Right lobe of liver (tissue), 6 donors: ENCODE results near the gene UBE3C. TPM values are rescaled to one million over a fixed set of nuclear protein-coding genes. Genes with fewer than 3 reads are reported as not detected.

ENCODE experiments used
- ATAC-seq, 4 donors: fragments of 200-7000 bp; cut with Tn5 transposase; one replicate each; pipeline ENCODE4 v1.9.1; 2020; ENCODE audit warnings: mild to moderate bottlenecking in 4 of 4, moderate library complexity in 4 of 4
- DNase-seq, 3 donors: peaks; one replicate each; pipeline ENCODE4 v3.0.0-alpha.2; 2020
- H3K27ac ChIP-seq, 3 donors: fragments of 200-600 bp; one replicate each; pipeline ENCODE4 v1.8.0; 2022
- H3K27me3 ChIP-seq, 2 donors: fragments of 200-600 bp; one replicate each; pipeline ENCODE4 v1.8.0; 2022
- H3K36me3 ChIP-seq, 4 donors: fragments of 200-600 bp; sonication (generic) in 1 of 4; one replicate each; pipeline versions ENCODE4 v1.5.1 to v1.8.0; 2017 to 2022; ENCODE audit warnings: control low read depth in 1 of 4
- H3K4me1 ChIP-seq, 4 donors: fragments of 200-600 bp; sonication (generic) in 1 of 4; one replicate each; pipeline versions ENCODE4 v1.5.1 to v1.8.0; 2017 to 2022; ENCODE audit warnings: control low read depth in 1 of 4
- H3K4me3 ChIP-seq, 3 donors: fragments of 200-600 bp; one replicate each; pipeline ENCODE4 v1.8.0; 2022
- H3K9me3 ChIP-seq, 4 donors: fragments of 200-600 bp; sonication (generic) in 1 of 4; one replicate each; pipeline versions ENCODE4 v1.5.1 to v1.8.0; 2017 to 2022; ENCODE audit warnings: control low read depth in 1 of 4
- POLR2A ChIP-seq: fragments of 450-650 bp; IDR thresholded peaks from one replicate; pipeline ENCODE4 v1.6.1; 2017; ENCODE audit warnings: antibody characterized with exemption, mild to moderate bottlenecking
- WGBS: methylation state at CpG from one replicate; pipeline ENCODE4 v1.1.6; 2018; ENCODE audit warnings: low coverage, low lambda C conversion rate; ENCODE audit not compliant: insufficient coverage; ENCODE audit errors: missing lambda C conversion rate; 5-methylcytosine and 5-hydroxymethylcytosine counted together
- intact Hi-C, 2 donors: fragments of 100-400 bp; cut with DNase I; formaldehyde crosslinking; loops; one replicate each; pipeline versions ENCODE4 v1.11.2 to v1.14.1; 2022
- long read RNA-seq: library from polyadenylated mRNA; unstranded; transcript quantifications from one replicate; pipeline ENCODE4 v2.0.0, GENCODE V29; 2019
- total RNA-seq, 6 experiments: library from RNA; depleted of rRNA in 2 of 6; stranded (reverse); fragments of >200 nt in 2 of 6; fragmentation: NEBNext Ultra II Directional in 3 of 6; extraction: Animal tissue kit (Norgen Biotek cat#: 25700) in 3 of 6; gene quantifications; one replicate each; pipeline versions ENCODE4 v1.1.0 to v1.2.4, GENCODE V29; 2016 to 2023
- TF ChIP-seq, protein P1 (sequence below), 4 donors: fragments of 200-600 bp in 3 of 4; fragments of 450-650 bp in 1 of 4; IDR thresholded peaks; one replicate each; pipeline versions ENCODE4 v1.5.1 to v1.8.0; 2016 to 2022; ENCODE audit warnings: antibody characterized with exemption in 4 of 4, mild to moderate bottlenecking in 2 of 4
- donor health status: DM: no; HTN: yes; CAD: no.
- donor health status: DM: no; HTN: no; CAD: no.
- donor health status: DM: no; HTN: no; CAD: no.
- donor health status: DM: no; HTN: yes; CAD: no.
- donor health status: DM: no; HTN: yes; CAD: no.

Gene UBE3C
- 10 to 100 TPM; 28.3 to 48.1 (median 31.9) TPM for total RNA-seq
- long read RNA-seq, partial matches to known transcripts, result 0 of 1 reads
- long read RNA-seq, other reads (novel, unspliced or antisense), result 1 of 1 reads

DNA sequence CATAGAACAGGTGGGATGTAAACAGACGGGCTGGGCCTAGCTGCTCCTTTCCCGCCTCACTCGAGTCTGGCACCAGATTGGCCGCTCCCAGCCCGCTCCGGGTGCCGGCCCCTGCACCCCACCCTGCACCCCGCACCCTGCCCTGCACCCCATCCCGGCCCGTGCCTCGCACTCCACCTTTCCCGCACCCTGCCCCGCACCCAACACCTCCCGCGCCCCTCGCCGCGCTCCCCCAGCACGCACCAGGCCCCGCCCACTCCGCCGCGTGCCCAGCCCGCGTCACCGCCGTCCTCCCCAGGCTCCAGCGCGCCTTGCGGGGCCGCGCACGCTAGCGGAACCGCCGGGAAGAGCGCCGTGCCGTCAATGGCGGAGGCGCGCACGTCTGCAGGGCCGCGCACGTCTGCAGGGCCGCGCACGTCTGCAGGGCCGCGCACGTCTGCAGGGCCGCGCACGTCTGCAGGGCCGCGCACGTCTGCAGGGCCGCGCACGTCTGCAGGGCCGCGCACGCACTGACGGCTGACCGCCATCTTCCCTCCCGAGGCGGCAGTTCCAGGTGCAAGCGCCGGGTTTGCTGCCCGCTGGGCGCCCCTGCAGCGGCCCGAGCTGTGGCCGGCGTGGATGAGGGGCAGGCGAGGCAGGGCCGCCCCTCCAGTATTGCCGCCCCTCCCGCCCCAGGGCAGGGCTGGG is at the start of gene UBE3C:
TSS of gene UBE3C (plus strand) at position 503 of the 687 bp plus-strand sequence. CDS start 347 bp downstream, outside the sequence.
- H3K36me3 ChIP-seq, result peaks cover 0 to 8% (median 0%) of the 10 kb centered on the region in 4 donors
- TF ChIP-seq POLR2A, result peak; percentile 60
- TF ChIP-seq, protein P1, sequence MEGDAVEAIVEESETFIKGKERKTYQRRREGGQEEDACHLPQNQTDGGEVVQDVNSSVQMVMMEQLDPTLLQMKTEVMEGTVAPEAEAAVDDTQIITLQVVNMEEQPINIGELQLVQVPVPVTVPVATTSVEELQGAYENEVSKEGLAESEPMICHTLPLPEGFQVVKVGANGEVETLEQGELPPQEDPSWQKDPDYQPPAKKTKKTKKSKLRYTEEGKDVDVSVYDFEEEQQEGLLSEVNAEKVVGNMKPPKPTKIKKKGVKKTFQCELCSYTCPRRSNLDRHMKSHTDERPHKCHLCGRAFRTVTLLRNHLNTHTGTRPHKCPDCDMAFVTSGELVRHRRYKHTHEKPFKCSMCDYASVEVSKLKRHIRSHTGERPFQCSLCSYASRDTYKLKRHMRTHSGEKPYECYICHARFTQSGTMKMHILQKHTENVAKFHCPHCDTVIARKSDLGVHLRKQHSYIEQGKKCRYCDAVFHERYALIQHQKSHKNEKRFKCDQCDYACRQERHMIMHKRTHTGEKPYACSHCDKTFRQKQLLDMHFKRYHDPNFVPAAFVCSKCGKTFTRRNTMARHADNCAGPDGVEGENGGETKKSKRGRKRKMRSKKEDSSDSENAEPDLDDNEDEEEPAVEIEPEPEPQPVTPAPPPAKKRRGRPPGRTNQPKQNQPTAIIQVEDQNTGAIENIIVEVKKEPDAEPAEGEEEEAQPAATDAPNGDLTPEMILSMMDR (IDR thresholded peaks at IDR 0.05), result no peak
- H3K4me3 ChIP-seq, result peak within 1 kb of the TSS; percentile 64 to 92 (median 78)
- WGBS, result 0% methylated on average over 10 of the region's 80 CpGs
- no peaks in the 10 kb centered on the region for H3K27me3 ChIP-seq
- DNase-seq, result peak; percentile 93 to 94 (median 94)
- intact Hi-C loops, result no loop called here
- peak within 1 kb of the TSS; percentile 72 to 94 (median 75) for H3K27ac ChIP-seq
- ATAC-seq, result peak; percentile 91 to 95 (median 94)
- peaks cover 0 to 24% (median 6%) of the 10 kb centered on the region in 4 donors for H3K4me1 ChIP-seq
- no peaks in the 10 kb centered on the region for H3K9me3 ChIP-seq

DNA sequence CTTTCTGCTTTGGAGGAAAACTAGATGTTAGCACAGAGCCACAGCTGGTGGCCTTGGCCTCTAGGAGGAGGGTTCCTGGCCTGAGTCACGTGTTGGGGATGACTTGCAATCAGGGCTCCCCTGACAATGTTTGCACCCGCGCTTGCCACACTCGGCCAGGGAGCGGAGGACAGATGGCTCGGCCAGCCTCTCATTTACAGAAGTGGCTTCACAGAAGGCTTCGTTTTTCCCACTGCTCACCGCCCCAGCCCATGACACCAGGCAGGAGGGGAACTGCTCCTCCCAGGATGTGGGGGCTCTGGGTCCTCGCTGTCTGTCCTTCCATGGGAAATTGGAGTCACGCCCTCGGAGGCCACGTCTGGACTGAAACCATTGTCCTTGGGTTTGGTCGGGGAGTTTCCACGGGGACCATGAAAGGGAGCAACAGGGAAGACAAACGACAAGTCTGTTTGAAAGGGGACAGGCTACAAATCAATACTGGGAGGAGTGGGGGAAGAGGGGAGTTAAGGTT is 49.6 kb upstream of the UBE3C start:
- TF ChIP-seq, protein P1 (IDR thresholded peaks at IDR 0.05), result no peak
- TF ChIP-seq POLR2A, result no peak
- Histone ChIP-seq H3K4me1 (no peaks in the 10 kb centered on the region), H3K36me3 (no peaks in the 10 kb centered on the region), H3K9me3 (no peaks in the 10 kb centered on the region), H3K27me3 (no peaks in the 10 kb centered on the region), H3K4me3 (no peak overlapping the region), H3K27ac (no peak overlapping the region)
- DNase-seq, result no peak
- intact Hi-C loops, result no loop called here
- no peak for ATAC-seq
- 18% methylated on average over 14 of the region's 15 CpGs for WGBS

DNA sequence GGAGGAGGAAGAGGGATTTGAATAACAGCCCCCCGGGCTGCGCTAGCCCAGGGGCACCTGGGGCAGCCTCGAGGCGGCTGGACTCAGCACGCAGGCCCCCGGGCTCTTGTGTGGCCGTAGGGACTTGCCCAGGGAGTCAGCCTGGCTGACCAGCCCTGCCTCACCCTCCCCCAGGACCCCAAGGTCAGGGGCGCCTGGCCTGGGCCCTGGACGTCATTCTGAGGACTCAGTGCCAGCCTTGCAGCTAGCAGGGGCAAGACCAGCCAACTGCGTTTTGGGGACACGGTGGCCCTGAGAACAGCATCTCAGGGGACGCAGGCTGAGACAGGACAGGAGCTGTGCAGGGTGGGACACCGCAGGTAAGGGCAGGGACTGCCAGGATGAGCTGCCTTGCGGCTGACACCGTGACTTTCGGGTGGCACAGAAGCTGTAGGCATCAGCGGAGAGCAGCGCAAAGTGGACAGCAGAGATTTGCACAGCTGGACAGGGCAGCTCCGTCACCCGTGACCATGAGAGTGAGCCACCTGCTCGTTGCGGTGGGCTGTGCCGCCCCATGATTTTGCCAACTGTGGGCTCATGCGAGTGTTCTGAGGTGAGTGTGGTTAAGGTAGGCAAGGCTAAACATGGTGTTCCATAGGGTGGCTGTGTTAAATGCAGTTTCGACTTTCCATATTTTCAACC is 48.1 kb upstream of the UBE3C start:
- WGBS, result 100% methylated on average over 1 of the region's 25 CpGs
- H3K9me3 ChIP-seq, result no peaks in the 10 kb centered on the region
- no peak overlapping the region for H3K4me3 ChIP-seq
- H3K36me3 ChIP-seq, result no peaks in the 10 kb centered on the region
- no peaks in the 10 kb centered on the region for H3K4me1 ChIP-seq
- ATAC-seq (peak in 1 of 4 donors; percentile 22), DNase-seq (peak in 1 of 3 donors; percentile 30)
- intact Hi-C loops, result no loop called here
- no peak overlapping the region for H3K27ac ChIP-seq
- no peak for TF ChIP-seq POLR2A
- TF ChIP-seq, protein P1 (IDR thresholded peaks at IDR 0.05), result no peak
- H3K27me3 ChIP-seq, result no peaks in the 10 kb centered on the region

DNA sequence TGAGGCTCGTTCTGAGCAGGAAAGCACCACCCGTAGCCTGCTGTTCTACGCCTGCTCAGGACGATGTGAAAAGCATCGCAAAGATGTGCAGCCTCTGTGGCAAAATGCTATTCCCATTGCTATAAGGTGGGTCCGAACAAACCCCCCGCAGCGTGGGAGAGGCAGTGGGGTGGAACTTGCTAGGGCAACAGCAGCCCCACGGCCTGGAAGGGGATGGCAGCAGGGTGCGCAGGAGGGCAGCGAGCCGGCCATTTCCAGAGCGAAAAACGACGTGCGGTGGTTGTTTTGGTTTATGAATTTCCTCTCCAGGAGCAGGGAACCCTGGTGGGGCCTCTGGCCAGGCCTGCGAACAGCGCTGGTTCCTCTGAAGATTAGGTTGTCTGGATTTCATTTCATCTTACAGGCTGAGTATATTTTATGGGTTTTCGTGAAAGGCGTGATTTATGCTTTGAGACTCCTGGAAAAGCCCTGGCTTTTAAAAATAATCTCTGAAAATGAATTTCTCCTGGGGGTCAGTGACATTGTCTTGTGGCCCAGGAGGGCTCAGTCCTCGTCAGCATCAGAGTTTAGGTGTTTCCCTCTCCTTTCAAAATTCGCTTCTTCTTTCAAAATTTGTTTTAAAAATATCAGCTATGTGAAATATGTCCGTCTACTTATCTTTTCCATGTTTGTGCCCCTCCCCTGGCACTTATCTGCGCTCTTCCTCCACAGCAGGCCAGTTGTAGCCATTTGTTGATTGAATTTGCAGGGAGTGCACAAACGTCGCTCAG is 42.3 kb upstream of the UBE3C start:
- DNase-seq, result no peak
- no peak overlapping the region for H3K4me3 ChIP-seq
- H3K27me3 ChIP-seq, result no peaks in the 10 kb centered on the region
- H3K4me1 ChIP-seq, result no peaks in the 10 kb centered on the region
- H3K9me3 ChIP-seq, result no peaks in the 10 kb centered on the region
- intact Hi-C loops, result no loop called here
- no peak for ATAC-seq
- H3K27ac ChIP-seq, result no peak overlapping the region
- 47% methylated on average over 17 of the region's 26 CpGs for WGBS
- H3K36me3 ChIP-seq, result no peaks in the 10 kb centered on the region
- TF ChIP-seq, protein P1 (IDR thresholded peaks at IDR 0.05), result no peak
- TF ChIP-seq POLR2A, result no peak
